Esophagus muscularis mucosa (tissue), 4 donors: Measurements from ENCODE around the gene DRD3. TPM values are rescaled to one million over a fixed set of nuclear protein-coding genes. Genes with fewer than 3 reads are reported as not detected.

Experiments
- DNase-seq: peaks from one replicate; pipeline ENCODE4 v3.0.0-alpha.2; 2017; ENCODE audit errors: extremely low spot score
- H3K27ac ChIP-seq, 4 donors: fragments of 200-600 bp; sonication (generic); replicated peaks in 1 of 4; 1 replicate in 3 of 4; 2 replicates in 1 of 4; pipeline ENCODE4 v1.5.1; 2016 to 2019; ENCODE audit warnings: mild to moderate bottlenecking in 1 of 4
- H3K27me3 ChIP-seq, 4 donors: fragments of 200-600 bp; sonication (generic); one replicate each; pipeline versions ENCODE4 v1.5.1 to v1.6.0; 2016 to 2019
- H3K36me3 ChIP-seq, 4 donors: fragments of 200-600 bp; sonication (generic); one replicate each; pipeline ENCODE4 v1.5.1; 2016 to 2019
- H3K4me1 ChIP-seq, 4 donors: fragments of 200-600 bp; sonication (generic); one replicate each; pipeline ENCODE4 v1.5.1; 2016 to 2019
- H3K4me3 ChIP-seq, 4 donors: fragments of 200-600 bp; sonication (generic); 1 replicate in 2 of 4; 2 replicates in 2 of 4; pipeline ENCODE4 v1.5.1; 2016 to 2019; ENCODE audit warnings: mild to moderate bottlenecking in 4 of 4, moderate library complexity in 1 of 4
- H3K9me3 ChIP-seq, 4 donors: fragments of 200-600 bp; sonication (generic); 1 replicate in 3 of 4; 2 replicates in 1 of 4; pipeline ENCODE4 v1.5.1; 2016 to 2019
- CTCF ChIP-seq, 3 experiments: fragments of 200-600 bp in 2 of 3; fragments of 450-650 bp in 1 of 3; sonication (generic) in 2 of 3; IDR thresholded peaks; one replicate each; pipeline ENCODE4 v1.5.1; 2017 to 2019; ENCODE audit warnings: antibody characterized with exemption in 3 of 3, mild to moderate bottlenecking in 2 of 3, moderate library complexity in 1 of 3
- EP300 ChIP-seq: sonication (generic); formaldehyde crosslinking; IDR thresholded peaks from one replicate; pipeline ENCODE4 v1.6.1; 2017; ENCODE audit warnings: antibody characterized with exemption
- POLR2A ChIP-seq: fragments of 450-650 bp; IDR thresholded peaks from one replicate; pipeline ENCODE4 v1.6.1; 2017; ENCODE audit warnings: antibody characterized with exemption, moderate library complexity, mild to moderate bottlenecking, low read depth
- POLR2AphosphoS5 ChIP-seq, 2 donors: sonication (generic); formaldehyde crosslinking; IDR thresholded peaks; one replicate each; pipeline ENCODE4 v1.6.1; 2017; ENCODE audit warnings: antibody characterized with exemption in 2 of 2
- WGBS: methylation state at CpG from one replicate; pipeline ENCODE4 v1.1.5; 2018; 5-methylcytosine and 5-hydroxymethylcytosine counted together
- intact Hi-C: fragments of 100-400 bp; cut with DNase I; formaldehyde crosslinking; loops from one replicate; pipeline ENCODE4 v1.15.1; 2023
- total RNA-seq, 4 donors: library from RNA; depleted of rRNA; stranded (reverse); fragments of >200 nt; gene quantifications; one replicate each; pipeline versions ENCODE4 v1.1.0 to v1.2.1, GENCODE V29; 2016

DRD3 gene
- total RNA-seq, 4 donors from 2014 or later = not detected

GRCh38 chr3:114176487-114176886, 2.4 kb downstream of the DRD3 start:
- H3K9me3 ChIP-seq = no peaks in the 10 kb centered on the region
- intact Hi-C loops = no loop called here
- no peaks in the 10 kb centered on the region for H3K36me3 ChIP-seq
- H3K27me3 ChIP-seq = no peaks in the 10 kb centered on the region
- DNase-seq = no peak
- no peak for TF ChIP-seq EP300
- TF ChIP-seq POLR2AphosphoS5 (IDR thresholded peaks at IDR 0.05) = no peak
- no peak for TF ChIP-seq CTCF (IDR thresholded peaks at IDR 0.05)
- TF ChIP-seq POLR2A = no peak
- H3K27ac ChIP-seq = no peak overlapping the region
- no peak overlapping the region for H3K4me3 ChIP-seq
- no peaks in the 10 kb centered on the region for H3K4me1 ChIP-seq
- WGBS = 85% methylated on average over 6 of the region's 6 CpGs

- Histone ChIP-seq H3K9me3 (no peaks in the 10 kb centered on the region), H3K27me3 (no peaks in the 10 kb centered on the region), H3K27ac (no peak overlapping the region), H3K36me3 (no peaks in the 10 kb centered on the region), H3K4me3 (no peak overlapping the region), H3K4me1 (no peaks in the 10 kb centered on the region)
- TF ChIP-seq POLR2AphosphoS5 (IDR thresholded peaks at IDR 0.05) (no peak), CTCF (IDR thresholded peaks at IDR 0.05) (no peak), POLR2A (no peak), EP300 (no peak)
- no peak for DNase-seq
- 62% methylated on average over 3 of the region's 3 CpGs for WGBS
- intact Hi-C loops = no loop called here
Measured at GRCh38 chr3:114175204-114175987, 3.5 kb downstream of the DRD3 start.

GRCh38 chr3:114171677-114172076, 7.2 kb downstream of the DRD3 start:
- no peak overlapping the region for H3K27ac ChIP-seq
- H3K27me3 ChIP-seq = no peaks in the 10 kb centered on the region
- H3K36me3 ChIP-seq = no peaks in the 10 kb centered on the region
- H3K4me1 ChIP-seq = no peaks in the 10 kb centered on the region
- TF ChIP-seq POLR2AphosphoS5 (IDR thresholded peaks at IDR 0.05) (no peak), CTCF (IDR thresholded peaks at IDR 0.05) (no peak), EP300 (no peak), POLR2A (no peak)
- intact Hi-C loops = no loop called here
- no peak overlapping the region for H3K4me3 ChIP-seq
- no peak for DNase-seq
- no peaks in the 10 kb centered on the region for H3K9me3 ChIP-seq
- WGBS = 88% methylated on average over 7 of the region's 7 CpGs

- no peak overlapping the region for H3K4me3 ChIP-seq
- intact Hi-C loops = no loop called here
- TF ChIP-seq POLR2A (no peak), EP300 (no peak), POLR2AphosphoS5 (IDR thresholded peaks at IDR 0.05) (no peak), CTCF (IDR thresholded peaks at IDR 0.05) (no peak)
- H3K27me3 ChIP-seq = no peaks in the 10 kb centered on the region
- H3K4me1 ChIP-seq = no peaks in the 10 kb centered on the region
- H3K36me3 ChIP-seq = no peaks in the 10 kb centered on the region
- no peaks in the 10 kb centered on the region for H3K9me3 ChIP-seq
- WGBS = 32% methylated on average over 2 of the region's 2 CpGs
- H3K27ac ChIP-seq = no peak overlapping the region
- DNase-seq = no peak
Measured at GRCh38 chr3:114168150-114168549, 10.7 kb downstream of the DRD3 start.

- Histone ChIP-seq H3K4me3 (no peak overlapping the region), H3K36me3 (no peaks in the 10 kb centered on the region), H3K9me3 (no peaks in the 10 kb centered on the region), H3K27me3 (no peaks in the 10 kb centered on the region), H3K27ac (no peak overlapping the region), H3K4me1 (peaks cover 0 to 8% (median 7%) of the 10 kb centered on the region in 4 donors)
- intact Hi-C loops = no loop called here
- peak; percentile 68 for DNase-seq
- WGBS = 95% methylated on average over 1 of the region's 1 CpG
- TF ChIP-seq EP300 = no peak
- no peak for TF ChIP-seq POLR2AphosphoS5 (IDR thresholded peaks at IDR 0.05)
Measured at GRCh38 chr3:114157321-114157720, 21.5 kb downstream of the DRD3 start.
